PFSK-1 (cell line): ENCODE measurements around the gene FBXW9. TPM values are rescaled to one million over a fixed set of nuclear protein-coding genes. Genes with fewer than 3 reads are reported as not detected.
A peak's percentile ranks its signal among the peaks of the same experiment; 100 is the strongest.

Experiments used
- FOXP2 ChIP-seq: optimal IDR thresholded peaks from 2 replicates; pipeline ENCODE3; 2011; ENCODE audit warnings: borderline replicate concordance, control low read depth, inconsistent platforms; ENCODE audit not compliant: insufficient read depth; ENCODE audit errors: extremely low read length, extremely low read depth
- POLR2AphosphoS5 ChIP-seq: IDR thresholded peaks from 2 replicates; pipeline ENCODE4 v1.6.1; 2012; ENCODE audit warnings: low read depth, mild to moderate bottlenecking, control low read depth, low read length, moderate library complexity
- SIN3A ChIP-seq: IDR thresholded peaks from 2 replicates; pipeline ENCODE4 v1.6.1; 2012; ENCODE audit warnings: mild to moderate bottlenecking, low read length, moderate library complexity, borderline replicate concordance; ENCODE audit not compliant: insufficient read depth
- TAF1 ChIP-seq: IDR thresholded peaks from 2 replicates; pipeline ENCODE4 v1.6.1; 2012; ENCODE audit warnings: low read length, control low read depth, borderline replicate concordance; ENCODE audit not compliant: insufficient read depth
- polyA plus RNA-seq: library from polyadenylated mRNA; unstranded; fragments of >200 nt; gene quantifications from one replicate; pipeline ENCODE4 v1.2.1, GENCODE V29; 2012; ENCODE audit warnings: low read depth, missing spikeins; ENCODE audit not compliant: insufficient read length
- TF ChIP-seq, protein P1 (sequence below), 2 experiments: IDR thresholded peaks; 2 replicates each; pipeline versions ENCODE4 v1.6.1 to v1.8.0; 2011 to 2012; ENCODE audit warnings: low read depth in 2 of 2, low read length in 2 of 2, control low read depth in 1 of 2, inconsistent platforms in 1 of 2, mild to moderate bottlenecking in 1 of 2, moderate library complexity in 1 of 2; ENCODE audit not compliant: insufficient read depth in 1 of 2

FBXW9 gene
- 17.6 TPM for polyA plus RNA-seq

DNA sequence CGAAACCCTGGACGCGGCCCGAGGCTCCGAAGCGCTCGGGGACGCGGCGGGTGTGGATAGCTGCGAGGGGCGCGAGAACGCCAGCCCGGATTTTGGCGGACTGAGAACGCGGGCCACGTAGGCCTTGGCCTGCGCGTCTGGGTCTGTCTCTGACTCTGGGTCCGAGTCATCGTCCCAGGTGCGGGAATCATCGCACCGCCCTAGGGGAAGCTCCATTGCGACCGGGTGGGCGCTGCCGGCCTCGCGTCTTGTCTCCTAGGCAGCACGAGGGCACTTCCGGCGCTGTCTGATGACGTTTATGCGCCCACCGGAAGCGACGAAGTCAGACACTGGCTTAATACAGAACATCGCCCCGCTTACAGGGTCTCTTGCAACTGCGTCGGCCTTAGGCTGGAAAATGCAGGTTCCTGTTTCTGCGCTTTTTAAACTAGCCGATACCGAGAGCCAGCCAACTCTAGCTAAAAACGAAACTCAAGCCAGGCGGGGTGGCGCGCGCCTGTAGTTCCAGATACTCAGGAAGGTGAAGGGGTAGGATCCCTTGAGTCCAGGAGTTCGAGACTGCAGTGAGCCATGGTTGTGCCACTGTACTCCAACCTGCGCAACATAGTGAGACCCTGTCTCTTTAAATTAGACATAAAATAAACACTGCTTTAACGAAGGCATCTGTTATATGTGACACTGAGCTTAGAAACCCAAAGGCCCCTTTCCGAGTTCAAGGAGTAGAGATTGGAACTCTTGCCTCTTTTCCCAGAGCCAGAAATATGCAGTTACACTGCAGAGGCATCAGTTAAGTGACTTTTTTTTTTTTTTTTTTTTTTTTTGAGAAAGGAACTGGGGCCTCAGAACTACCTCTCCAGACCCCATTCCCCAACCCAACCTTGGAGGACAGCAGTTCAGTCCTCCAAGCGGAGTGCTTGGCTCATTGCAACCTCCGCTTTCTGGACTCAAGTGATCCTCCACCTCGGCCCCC is at the start of gene FBXW9:
Gene FBXW9, minus strand, starts transcription at position 266 of the 970 bp plus-strand sequence. Its CDS starts 50 bp downstream, at position 216.
- TF ChIP-seq POLR2AphosphoS5 (peak; percentile 88), TAF1 (peak; percentile 79; the same call in 1 of the 2 replicates), SIN3A (peak; percentile 98; the same call in 1 of the 2 replicates), FOXP2 (peak; percentile 91)
- TF ChIP-seq, protein P1, sequence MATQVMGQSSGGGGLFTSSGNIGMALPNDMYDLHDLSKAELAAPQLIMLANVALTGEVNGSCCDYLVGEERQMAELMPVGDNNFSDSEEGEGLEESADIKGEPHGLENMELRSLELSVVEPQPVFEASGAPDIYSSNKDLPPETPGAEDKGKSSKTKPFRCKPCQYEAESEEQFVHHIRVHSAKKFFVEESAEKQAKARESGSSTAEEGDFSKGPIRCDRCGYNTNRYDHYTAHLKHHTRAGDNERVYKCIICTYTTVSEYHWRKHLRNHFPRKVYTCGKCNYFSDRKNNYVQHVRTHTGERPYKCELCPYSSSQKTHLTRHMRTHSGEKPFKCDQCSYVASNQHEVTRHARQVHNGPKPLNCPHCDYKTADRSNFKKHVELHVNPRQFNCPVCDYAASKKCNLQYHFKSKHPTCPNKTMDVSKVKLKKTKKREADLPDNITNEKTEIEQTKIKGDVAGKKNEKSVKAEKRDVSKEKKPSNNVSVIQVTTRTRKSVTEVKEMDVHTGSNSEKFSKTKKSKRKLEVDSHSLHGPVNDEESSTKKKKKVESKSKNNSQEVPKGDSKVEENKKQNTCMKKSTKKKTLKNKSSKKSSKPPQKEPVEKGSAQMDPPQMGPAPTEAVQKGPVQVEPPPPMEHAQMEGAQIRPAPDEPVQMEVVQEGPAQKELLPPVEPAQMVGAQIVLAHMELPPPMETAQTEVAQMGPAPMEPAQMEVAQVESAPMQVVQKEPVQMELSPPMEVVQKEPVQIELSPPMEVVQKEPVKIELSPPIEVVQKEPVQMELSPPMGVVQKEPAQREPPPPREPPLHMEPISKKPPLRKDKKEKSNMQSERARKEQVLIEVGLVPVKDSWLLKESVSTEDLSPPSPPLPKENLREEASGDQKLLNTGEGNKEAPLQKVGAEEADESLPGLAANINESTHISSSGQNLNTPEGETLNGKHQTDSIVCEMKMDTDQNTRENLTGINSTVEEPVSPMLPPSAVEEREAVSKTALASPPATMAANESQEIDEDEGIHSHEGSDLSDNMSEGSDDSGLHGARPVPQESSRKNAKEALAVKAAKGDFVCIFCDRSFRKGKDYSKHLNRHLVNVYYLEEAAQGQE (IDR thresholded peaks at IDR 0.05; ENCODE audit: insufficient read depth in 1 of 2, low read depth in 2 of 2, low read length in 2 of 2): 0 out of 4 replicates have a peak, but pooled peaks of 1 of the 2 experiments have one; percentile 41

DNA sequence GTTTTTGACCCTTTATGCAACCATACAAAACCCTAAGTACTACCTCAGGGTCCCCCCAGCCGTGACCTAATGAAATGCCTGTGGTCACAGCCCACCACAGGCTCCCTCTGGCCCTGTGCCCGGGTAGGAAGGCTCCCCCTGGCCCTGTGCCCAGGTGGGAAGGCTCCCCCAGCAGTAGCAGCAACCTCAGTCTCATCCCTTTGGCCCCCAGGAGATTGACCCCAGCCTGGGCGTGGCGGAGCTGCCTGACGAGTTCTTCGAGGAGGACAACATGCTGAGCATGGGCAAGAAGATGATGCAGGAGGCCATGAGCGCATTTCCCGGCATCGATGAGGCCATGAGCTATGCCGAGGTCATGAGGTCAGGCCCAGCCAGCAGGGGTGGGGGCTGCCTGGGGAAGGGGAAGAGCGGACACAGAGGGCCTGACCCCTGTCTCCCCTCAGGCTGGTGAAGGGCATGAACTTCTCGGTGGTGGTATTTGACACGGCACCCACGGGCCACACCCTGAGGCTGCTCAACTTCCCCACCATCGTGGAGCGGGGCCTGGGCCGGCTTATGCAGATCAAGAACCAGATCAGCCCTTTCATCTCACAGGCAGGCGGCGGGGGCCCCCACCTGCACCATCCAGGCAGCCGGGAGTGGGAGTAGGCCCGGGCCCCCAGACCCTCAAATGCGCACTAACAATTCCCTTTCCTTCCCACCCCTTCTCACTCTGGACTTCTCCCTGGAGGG is 48.9 kb upstream of the FBXW9 start:
- TF ChIP-seq TAF1 (no peak), FOXP2 (no peak), POLR2AphosphoS5 (no peak), SIN3A (no peak)
- TF ChIP-seq, protein P1 (IDR thresholded peaks at IDR 0.05; ENCODE audit: insufficient read depth in 1 of 2, low read depth in 2 of 2, low read length in 2 of 2): no peak

DNA sequence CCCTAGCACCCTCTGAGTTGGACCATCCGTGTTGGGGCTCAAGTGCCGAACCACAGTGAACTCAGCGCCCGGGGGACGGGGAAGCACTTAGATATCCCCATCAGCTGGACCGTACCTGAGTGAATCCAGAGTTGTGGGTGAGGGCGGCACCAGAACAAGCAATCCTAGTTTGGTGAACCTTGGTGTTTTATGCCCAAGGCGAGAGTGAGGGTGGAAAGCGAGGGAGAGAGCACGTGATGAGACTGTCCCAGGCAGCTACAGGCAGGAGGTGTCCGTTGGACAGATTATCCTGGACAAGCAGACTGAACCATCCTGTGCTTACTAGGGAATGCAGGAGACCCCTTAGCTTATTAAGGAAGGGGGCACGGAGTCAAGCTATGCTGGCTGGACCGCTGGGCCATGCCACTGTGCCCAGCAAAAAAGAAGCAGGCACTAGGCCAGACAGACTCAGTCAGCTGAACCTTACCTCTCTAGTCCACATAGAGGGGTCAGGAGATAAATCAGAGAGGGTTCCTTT is 41.5 kb upstream of the FBXW9 start:
- TF ChIP-seq, protein P1 (IDR thresholded peaks at IDR 0.05; ENCODE audit: insufficient read depth in 1 of 2, low read depth in 2 of 2, low read length in 2 of 2): no peak
- TF ChIP-seq TAF1: no peak
- TF ChIP-seq FOXP2: no peak
- no peak for TF ChIP-seq POLR2AphosphoS5
- TF ChIP-seq SIN3A: no peak

DNA sequence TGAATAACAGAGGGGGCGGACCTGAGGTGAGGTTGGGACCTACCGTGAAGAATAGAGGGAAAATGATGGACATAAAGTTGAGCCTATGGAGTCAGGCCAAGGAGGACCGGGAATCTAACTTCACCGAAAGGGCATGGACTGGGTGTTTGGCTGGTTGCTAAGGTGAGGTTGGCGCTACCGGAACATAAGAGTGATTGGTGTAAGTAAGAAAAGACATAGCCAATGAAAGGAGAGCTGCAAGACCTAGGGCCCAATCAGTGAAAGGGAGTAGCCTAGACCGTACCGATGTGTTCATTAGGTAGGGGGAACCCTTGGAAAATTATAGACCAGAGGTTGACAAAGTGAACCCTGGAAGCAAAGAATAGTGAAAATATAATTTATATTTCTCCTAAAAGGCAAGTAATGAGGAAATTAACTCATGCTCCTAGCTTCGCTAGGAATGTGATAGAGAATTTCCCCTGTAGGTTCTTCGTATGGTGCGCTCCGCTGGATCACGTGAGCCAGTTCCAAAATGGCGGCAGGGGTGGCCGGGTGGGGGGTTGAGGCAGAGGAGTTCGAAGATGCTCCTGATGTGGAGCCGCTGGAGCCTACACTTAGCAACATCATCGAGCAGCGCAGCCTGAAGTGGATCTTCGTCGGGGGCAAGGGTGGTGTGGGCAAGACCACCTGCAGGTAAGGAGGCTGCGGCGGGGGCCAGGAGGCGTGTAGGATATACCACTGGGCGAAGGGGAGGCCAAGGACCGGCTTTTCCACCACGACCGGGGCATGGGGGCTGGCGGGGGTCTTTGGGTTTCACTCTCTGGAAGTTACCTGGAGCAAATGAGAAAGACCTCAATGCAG is 40.8 kb upstream of the FBXW9 start, which contains the start of gene GET3:
Gene GET3, plus strand, starts transcription at position 503 of the 840 bp plus-strand sequence. Its CDS starts 9 bp downstream, at position 512.
- no peak for TF ChIP-seq FOXP2
- peak; percentile 69; the same call in 1 of the 2 replicates for TF ChIP-seq POLR2AphosphoS5
- TF ChIP-seq, protein P1 (IDR thresholded peaks at IDR 0.05; ENCODE audit: insufficient read depth in 1 of 2, low read depth in 2 of 2, low read length in 2 of 2): peak in 1 of 2 experiments; percentile 44; a peak in 1 of 4 replicates
- peak; percentile 81; the same call in 1 of the 2 replicates for TF ChIP-seq TAF1
